ENCODE data around the gene STPG2.

STPG2 gene

DNA sequence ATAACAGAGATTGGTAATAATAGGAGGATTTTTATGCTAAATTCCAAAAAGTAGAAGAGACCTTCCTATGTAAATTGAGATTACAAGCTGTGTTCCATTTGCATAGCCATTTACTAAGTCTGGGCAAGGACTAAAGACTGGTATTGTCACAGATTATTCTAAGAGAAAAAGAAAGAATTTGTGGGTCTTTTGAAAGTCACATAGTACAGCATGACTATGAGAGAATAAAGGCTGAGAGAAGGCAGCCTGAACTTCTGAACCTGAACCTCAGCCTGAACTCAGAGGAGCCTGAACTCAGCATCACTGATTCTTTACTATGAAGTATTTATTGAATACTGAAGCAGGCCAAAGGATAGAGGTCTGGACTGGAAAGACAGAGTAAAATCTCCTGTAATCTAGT, 297.5 kb downstream of the STPG2 start:
- no peak for DNase-seq (ENCODE audit: low read depth)
- TF ChIP-seq, protein P1, sequence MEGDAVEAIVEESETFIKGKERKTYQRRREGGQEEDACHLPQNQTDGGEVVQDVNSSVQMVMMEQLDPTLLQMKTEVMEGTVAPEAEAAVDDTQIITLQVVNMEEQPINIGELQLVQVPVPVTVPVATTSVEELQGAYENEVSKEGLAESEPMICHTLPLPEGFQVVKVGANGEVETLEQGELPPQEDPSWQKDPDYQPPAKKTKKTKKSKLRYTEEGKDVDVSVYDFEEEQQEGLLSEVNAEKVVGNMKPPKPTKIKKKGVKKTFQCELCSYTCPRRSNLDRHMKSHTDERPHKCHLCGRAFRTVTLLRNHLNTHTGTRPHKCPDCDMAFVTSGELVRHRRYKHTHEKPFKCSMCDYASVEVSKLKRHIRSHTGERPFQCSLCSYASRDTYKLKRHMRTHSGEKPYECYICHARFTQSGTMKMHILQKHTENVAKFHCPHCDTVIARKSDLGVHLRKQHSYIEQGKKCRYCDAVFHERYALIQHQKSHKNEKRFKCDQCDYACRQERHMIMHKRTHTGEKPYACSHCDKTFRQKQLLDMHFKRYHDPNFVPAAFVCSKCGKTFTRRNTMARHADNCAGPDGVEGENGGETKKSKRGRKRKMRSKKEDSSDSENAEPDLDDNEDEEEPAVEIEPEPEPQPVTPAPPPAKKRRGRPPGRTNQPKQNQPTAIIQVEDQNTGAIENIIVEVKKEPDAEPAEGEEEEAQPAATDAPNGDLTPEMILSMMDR (conservative IDR thresholded peaks at IDR 0.05; ENCODE audit: low read depth, low read length) = no peak
- no peak overlapping the region for H3K4me3 ChIP-seq (ENCODE audit: low read length)

DNA sequence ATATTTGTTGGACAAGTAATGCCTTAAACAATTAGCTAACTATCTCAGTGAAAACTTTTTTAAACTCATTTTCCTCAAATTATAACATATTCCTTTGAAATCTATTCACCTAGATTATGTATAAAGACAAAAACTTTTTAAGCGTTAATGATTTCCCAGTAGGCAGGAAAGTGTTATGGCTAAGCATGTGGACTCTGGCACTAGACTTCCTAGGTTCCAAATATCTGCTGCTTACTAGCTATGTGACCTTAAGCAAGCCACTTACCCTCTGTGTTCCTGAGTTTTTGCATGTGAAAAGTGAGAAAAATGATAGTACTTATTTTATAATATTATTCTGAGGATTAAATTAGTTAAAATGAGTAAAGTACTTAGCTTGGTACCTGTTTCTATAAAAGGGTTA, 301.8 kb downstream of the STPG2 start:
- TF ChIP-seq, protein P1 (conservative IDR thresholded peaks at IDR 0.05; ENCODE audit: low read depth, low read length) = no peak
- no peak overlapping the region for H3K4me3 ChIP-seq (ENCODE audit: low read length)
- DNase-seq (ENCODE audit: low read depth) = no peak

DNA sequence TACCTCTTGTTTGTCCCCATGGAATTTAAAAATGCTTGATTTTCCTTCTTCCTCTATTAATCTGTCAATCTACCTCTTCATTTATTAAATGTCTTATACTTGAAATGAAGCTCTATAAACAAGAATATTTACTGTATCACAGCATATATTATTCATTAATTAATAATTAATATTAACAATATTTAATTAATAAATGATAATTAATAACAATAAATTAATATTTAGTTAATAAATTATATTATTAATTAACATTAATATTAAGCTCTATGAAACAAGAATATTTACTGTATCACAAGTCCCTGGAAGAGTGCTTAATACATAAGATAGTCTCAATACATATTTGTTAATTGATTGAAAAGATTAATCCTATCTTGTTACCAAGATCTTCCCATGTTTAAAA, 306.6 kb downstream of the STPG2 start:
- TF ChIP-seq, protein P1 (conservative IDR thresholded peaks at IDR 0.05; ENCODE audit: low read depth, low read length) = no peak
- DNase-seq (ENCODE audit: low read depth) = no peak
- no peak overlapping the region for H3K4me3 ChIP-seq (ENCODE audit: low read length)

DNA sequence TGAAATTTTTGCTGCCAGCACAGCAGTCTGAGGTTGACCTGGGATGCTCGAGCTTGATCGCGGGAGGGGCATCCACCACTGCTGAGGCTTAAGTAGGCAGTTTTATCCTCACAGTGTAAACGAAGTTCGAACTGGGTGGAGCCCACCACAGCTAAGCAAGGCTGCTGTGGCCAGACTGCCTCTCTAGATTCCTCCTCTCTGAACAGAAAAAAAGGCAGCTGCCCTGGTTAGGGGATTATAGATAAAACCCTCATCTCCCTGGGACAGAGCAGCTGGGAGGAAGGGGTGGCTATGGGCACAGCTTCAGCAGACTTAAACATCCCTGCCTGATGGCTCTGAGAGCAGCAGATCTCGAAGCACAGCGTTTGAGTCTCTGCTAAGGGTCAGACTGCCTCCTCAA, 314.6 kb downstream of the STPG2 start:
- no peak for DNase-seq (ENCODE audit: low read depth)
- TF ChIP-seq, protein P1 (conservative IDR thresholded peaks at IDR 0.05; ENCODE audit: low read depth, low read length) = no peak
- H3K4me3 ChIP-seq (ENCODE audit: low read length) = no peak overlapping the region

DNA sequence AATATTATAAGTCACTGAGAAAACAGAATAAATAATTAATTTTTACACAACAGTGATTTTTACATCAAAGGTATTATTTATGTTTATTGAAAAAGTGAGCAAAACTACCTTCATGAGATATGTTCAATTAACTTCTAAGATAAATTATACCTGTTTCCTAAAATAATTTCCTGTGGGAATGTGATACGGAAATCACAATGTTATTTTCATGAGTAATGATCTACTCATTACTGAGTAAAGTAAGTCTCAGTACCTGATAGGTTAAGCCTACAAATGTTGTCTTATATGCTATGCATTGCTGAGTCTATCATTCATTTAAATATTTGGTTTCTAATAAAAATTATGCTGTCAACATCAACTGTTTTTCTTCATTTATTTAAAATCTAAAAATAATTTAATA, 324.0 kb downstream of the STPG2 start:
- no peak overlapping the region for H3K4me3 ChIP-seq (ENCODE audit: low read length)
- no peak for DNase-seq (ENCODE audit: low read depth)
- TF ChIP-seq, protein P1 (conservative IDR thresholded peaks at IDR 0.05; ENCODE audit: low read depth, low read length) = no peak

DNA sequence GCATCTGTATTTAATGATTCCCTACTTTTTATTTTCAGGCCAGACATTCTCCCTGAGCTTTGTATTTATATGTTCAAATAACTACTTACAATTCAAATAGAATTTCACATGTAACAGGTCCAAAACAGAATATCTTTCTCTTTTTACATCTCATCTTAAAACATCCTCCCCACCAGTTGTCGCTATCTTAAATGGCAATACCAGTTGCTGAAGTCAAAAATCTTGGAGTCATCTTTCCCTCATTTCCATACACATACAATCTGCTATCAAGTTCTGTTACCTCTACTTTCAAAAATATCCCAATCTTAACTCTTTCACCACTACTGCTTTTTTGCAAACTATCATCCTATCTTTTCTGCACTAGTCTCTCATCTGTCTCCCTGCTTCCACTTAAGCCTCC, 330.5 kb downstream of the STPG2 start:
- H3K4me3 ChIP-seq (ENCODE audit: low read length) = no peak overlapping the region
- TF ChIP-seq, protein P1 (conservative IDR thresholded peaks at IDR 0.05; ENCODE audit: low read depth, low read length) = no peak
- DNase-seq (ENCODE audit: low read depth) = no peak

DNA sequence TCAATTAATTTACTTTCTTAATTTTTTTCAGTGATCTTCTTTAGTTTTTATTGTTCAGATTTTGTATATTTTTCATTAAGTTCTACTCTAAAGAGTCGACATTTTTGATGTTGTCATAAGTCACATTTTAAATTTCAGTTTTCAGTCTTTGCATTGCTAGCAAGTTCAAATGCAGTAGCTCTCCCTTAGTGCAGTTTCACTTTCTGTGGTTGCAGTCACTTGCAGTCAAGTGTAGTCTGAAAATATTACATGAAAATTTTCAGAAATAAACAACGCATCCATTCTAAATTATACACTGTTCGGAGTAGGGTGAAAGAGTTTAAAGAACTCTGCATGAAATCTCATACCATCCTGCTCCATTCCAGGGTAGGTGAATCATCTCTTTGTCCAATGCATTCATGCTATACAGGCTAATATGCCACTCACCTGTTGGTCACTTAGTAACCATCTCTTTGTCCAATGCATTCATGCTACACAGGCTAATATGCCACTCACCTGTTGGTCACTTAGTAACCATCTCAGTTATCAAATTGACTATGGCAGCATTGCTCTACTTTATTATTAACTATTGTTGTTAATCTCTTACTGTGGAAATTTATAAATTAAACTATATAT, 356.9 kb downstream of the STPG2 start:
- no peak for DNase-seq (ENCODE audit: low read depth)
- H3K4me3 ChIP-seq (ENCODE audit: low read length) = no peak overlapping the region
- TF ChIP-seq, protein P1 (conservative IDR thresholded peaks at IDR 0.05; ENCODE audit: low read depth, low read length) = no peak
